Stimulated activated CD4-positive, alpha-beta T cell treated with anti-CD3 and anti-CD28 coated beads, Interleukin-15, amount 100 ng/mL, for 48 hours (primary cell): ENCODE measurements around the gene PDCD7.
"Not testable (repeated sequence)": the region's sequence is repeated elsewhere in the genome, so short reads cannot be mapped to it uniquely, and the experiment has no call there.

Source experiments
- DNase-seq, 2 donors: peaks; one replicate each; pipeline ENCODE4 v3.0.0-alpha.2; 2020; ENCODE audit warnings: low read depth in 2 of 2

Gene PDCD7

DNA sequence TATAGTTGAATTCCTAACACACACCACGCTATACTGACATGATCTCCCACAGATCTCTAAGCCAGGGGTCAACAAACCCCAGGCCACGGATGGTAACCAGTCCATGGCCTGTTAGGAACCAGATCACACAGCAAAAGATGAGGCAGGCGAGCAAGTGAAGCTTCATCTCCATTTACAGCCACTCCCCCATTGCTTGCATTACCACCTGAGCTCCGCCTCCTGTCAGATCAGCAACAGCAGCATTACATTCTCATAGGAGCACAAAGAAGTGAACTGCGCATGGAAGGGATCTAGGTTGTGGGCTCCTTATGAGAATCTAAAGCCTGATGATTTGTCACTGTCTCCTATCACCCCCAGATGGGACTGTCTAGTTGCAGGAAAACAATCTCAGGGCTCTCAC is 2.7 kb downstream of the PDCD7 start:
- DNase-seq = no peak

DNA sequence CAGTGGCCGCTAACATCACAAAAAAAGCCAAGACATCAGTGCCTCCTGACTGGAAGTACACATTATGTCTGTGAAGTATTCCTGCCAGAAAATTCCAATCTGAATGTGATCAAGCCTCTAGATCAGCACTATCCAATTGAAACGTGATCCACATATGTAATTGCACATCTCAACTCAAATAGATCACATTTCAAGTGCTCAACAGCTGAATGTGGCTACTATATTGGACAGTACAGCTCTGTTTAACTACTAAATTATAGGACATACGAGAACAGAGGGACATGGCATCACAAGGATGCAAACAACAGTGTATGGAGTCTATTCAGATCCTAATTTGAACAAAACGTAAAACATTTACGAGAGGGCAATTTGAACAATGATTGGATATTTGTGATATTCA is 18.1 kb downstream of the PDCD7 start:
- no peak for DNase-seq

DNA sequence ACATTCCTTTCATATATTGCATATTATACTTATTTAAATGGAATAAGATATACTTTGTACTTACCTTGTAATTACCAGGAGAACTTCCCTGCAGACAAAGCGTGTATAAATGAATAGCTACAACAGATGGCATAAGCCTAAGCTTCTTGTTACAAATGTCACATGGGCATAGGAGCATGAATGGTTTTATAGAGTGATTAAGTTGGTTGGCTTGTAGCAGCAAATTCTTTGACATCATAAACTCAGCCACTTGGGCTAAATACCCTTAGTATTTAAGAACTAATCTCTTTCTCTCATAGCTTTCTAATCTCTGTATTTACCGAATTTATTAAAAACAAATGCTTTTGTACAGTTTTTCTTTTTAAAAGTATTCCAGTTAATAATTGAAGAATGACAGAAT is 18.5 kb downstream of the PDCD7 start, which contains the start of gene UBAP1L:
TSS of gene UBAP1L (minus strand) at position 115 of the 400 bp plus-strand sequence. CDS start 8,985 bp downstream, outside the sequence.
- DNase-seq = no peak

DNA sequence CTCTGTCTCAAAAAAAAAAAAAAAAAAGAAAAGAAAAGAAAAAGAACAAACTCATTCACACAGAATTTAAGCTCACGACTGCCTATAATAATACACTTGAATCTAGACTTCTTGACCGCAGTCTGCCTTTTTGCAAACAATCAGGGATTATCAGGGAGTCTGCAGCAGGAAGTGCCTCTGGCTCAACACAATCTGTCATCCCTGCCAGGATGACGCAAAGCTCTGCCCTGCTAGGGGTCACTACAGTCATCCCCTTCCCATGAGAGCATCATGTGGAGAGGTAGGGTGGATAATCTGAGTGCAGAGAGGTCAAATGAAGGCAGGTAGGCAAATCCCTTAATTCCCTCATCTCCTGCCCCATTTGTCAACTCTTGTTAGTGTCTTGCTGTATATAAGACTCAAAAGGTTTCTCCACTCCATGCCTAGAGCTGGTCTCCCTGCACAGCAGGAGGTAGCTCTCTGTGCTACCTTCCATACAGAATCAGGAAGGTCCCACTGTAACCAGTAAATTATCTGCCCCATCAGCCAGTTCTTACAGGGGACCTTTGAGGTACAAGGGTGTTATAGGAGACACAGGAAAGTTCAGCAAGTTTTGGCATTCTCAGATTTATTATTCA is 22.8 kb downstream of the PDCD7 start:
- no peak for DNase-seq

DNA sequence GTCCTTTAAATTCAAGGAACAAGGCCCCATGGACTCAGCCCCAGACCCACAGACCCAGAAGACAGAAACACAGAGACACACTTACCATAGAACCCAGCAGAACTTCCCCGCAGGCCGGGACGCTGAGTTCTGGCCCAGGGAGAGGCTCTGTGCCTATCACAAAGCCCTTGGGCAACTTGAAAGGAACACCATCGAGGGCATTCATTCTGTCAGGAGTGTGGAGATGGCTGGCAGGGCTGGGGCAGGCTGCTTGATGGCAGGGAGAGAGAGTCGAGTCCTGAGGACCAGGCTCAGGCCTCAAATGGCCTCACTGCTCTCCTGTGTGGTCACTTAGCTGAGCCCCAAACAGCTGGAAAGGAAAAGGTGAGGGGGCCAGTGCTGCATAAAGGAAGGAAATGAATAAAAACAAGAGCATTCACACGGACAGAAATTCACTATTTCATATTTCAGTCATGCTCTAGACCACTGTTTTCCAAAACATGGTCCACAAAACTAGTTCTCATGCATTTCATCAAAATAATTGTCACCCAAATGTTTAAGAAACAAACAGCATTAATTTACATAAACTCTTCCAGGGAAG is 27.5 kb downstream of the PDCD7 start:
- DNase-seq = no peak

DNA sequence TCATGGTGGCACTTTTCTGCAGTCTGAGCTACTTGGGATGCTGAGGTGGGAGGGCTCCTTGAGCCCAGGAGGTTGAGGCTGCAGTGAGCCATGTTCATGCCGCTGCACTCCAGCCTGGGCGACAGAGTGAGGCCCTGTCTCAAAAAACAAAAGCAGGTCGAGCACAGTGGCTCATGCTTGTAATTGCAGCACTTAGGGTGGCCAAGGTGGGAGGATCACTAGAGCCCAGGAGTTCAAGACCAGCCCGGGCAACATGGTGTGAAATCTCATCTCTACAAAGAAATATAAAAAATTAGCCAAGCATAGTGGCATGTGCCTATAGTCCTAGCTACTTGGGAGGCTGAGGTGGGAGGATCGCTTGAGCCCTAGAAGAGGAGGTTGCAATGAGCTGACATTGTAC is 28.6 kb downstream of the PDCD7 start:
- no peak for DNase-seq

DNA sequence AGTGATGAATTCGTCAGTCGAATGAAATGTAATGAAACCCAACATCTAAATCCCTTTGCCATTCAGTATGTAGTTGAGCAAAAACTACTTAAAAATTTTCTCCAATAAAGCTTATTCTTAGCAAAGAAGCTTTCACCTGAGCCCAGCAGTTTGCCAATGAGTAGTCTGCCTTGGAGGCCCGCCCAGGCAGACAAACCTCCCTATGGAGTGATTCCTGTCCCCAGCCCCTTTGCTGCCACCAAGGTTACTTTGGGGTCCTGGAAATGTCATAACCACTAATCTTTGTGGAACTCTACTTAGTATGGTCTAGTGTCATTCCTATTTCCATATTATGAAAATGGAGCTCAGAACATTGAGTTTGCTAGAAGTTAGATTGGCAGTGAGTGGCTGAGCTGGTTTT is 30.7 kb downstream of the PDCD7 start:
- DNase-seq = no peak

DNA sequence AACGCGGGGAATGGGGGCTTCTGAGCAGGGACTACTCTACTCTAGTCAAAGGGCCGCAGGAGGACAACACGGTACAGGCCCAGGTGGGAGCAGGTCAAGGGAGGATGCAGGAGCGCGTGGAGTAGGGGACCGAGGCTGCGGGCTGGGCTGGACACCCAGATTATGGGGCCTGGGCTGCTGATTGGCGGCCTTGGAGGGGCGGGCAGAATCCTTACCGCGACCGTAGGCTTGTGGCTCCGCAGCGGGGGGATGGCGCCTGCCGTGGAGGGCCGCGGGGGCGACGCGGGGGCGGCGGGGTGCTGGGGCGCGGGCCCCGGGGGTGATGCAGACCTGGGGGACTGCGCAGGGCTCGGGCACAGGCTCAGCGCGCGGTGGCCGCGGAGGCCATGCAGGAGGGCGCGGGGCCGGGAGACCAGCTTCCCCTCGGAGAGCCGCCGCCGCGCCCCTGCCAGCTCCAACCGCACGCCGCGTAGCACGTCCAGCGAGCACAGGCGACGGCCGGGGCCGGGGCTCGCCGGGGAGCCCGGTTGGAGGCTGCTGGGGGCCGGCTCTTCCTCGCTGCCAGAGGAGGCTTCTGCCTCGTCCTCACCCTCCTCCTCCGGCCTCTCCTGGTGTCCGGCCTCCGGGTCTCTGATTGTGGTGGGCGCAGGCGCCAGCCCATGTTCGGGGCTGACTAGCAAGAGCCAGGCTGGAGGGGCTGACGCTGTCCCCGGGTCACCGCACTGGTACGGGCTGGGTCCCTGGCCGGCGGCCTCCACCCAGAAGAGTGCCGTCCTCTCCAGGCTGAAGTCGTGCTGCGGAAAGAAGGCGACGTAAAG is 31.5 kb downstream of the PDCD7 start:
- no peak for DNase-seq

DNA sequence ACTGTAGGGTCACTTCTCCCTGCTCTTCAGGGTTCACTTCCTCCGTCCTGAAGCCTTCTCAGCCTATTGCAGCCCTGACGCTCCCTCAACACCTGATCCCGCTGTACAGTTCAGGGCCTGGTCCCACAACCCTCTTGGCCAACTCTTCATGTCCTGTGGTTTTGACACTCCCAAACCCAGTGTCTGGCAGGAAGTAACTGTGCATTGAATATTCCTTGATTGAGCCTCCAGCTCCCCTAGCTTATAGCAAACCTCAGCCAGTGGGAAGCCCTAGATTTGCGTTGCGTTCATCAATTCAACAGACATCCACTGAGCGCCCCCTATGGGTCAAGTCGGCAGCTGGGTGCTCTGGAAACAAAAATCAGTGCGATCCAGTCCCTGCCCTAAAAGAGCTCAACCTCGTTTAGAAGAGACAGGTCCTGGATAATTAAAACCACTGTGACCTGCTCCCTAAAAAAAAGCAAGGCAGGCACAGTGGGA is 32.2 kb downstream of the PDCD7 start:
- DNase-seq = peak; percentile 22 to 50

DNA sequence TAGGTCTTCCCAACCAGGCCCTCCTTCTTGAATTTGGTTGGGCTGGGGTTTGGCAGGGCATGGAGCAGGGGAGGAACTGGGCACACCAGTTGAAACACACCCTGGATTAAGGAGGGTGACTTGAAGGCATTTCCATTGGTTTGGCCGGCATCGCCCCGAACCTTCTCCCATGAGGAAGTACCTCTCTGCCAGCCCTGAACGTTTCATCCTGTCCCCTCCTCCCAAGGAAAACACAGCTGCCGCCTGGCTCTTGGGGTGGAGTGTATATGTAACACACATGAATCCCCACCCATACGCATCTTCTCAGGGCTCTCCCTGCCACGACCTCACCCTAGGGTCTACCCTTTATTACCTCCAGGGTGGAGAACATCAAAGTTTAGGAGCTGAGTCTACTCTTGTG is 33.2 kb downstream of the PDCD7 start:
- DNase-seq = no peak

DNA sequence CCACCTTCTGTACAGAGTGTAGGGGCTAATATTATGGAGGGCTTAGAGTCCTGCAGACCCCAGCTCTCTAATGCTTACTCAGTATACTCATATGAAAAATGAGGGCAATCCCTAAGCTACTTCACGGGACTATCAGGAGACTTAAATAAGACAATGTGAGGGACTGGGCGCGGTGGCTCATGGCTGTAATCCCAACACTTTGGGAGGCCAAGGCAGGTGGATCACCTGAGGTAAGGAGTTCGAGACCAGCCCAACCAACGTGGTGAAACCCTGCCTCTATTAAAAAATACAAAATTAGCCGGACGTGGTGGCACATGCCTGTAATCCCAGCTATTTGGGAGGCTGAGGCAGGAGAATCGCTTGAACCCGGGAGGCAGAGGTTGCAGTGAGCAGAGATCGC is 33.8 kb downstream of the PDCD7 start:
- DNase-seq = not testable (repeated sequence)

DNA sequence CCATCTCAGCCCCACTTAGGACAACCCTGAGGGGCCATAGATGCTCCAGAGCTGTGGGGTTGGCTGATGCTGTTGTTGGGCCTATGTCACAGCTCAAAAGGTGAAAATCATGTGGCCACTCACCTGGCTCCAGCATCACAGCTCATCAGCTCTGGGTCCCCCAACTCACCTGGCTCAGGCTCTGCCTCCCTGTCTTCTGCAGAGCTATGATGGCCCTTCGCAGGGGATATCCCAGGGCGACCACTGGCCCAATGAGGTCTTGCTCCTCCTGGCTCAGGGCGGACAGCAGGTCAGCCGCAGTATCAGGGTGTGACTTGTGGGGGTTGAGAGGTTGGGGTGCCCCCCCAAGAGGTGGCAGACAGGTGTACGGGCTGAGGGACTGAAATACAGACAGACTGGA is 34.3 kb downstream of the PDCD7 start:
- DNase-seq = no peak

DNA sequence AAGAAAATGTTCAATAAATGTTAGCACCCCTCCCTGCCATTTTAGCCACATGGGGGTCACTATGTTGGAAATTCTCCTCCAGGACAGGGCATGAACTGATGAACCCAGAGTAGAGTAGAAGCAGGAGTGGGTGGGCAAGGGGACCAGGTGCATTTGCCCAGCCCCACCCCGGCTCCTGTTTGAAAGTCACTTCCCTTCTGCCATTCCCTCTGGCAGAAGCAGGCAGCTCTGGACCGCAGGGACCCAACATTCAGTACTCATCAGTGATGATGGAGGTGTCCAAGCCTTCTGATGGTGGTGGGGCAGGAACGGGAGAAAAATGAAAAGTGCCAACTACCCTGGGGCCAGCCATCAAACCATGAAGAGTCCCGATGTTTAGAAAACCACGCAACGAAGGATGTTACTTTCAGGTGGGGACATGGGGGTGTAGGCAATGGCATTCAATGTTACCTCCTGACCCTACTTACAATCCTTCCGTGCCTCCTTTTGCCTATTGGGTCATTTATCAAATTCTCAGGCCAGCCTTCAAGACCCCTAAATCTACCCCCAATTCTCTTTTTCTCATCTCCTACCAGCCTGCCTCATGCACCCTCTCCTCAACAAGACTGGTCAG is 35.9 kb downstream of the PDCD7 start:
- no peak for DNase-seq

DNA sequence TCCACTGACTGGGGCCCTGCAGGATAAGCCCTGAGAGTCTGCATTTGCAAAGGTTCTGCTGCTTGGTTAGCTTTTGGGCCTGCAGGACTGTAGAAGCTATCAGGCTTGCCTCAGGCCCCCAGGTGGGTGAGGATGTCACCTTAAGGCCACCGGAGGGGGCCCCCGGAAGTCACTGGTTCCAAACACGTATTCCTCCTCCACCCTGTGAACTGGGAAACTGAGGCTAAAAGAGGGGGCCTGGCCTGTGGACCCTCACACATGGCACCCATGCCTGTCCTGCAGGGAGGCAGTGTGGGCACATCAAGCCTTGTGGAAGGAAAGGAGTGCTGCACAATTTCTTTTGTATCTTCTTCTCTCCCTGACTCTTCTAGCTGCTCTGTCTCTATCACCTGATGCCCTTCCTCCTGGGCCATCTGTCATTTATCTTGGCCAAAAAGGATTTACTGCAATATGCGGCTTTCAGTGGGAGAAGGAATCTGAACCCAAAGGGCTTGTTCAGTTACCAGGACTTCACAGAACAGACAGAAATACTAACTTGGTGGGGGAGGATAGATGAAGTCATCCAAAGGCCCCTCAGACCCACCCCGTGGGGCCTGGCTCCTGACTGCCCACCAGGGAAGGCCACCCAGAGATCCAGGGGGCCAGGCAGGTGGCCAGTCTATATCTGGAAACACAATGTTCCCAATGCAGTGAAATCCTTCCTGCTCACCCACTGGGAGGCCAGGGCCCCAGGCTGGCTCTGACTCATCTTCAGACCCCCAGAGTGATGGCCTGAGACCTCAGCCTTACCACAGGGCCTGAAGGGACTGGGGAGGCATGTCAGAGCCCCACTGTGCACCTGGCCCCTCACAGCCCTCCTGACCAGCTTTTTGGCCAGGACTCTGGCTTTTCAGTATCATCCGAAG is 36.9 kb downstream of the PDCD7 start:
- no peak for DNase-seq

DNA sequence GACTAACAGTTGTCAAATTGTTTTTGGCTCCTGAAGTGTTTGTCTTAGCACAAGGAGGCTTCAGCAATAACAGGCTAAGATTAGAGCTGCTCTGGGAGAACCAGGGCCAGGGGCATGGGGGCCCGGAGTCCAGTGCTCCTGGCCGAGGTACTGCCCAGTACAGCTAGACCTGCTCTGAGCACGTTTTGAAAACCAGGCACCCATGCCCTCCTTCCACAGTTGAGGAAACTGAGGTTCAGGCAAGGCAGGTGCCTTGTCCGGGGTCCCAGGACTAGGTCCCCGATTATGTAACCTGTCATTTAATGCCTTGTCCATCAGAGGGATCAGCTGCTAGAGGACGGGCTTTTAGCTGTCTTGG is 37.9 kb downstream of the PDCD7 start:
- DNase-seq = no peak

DNA sequence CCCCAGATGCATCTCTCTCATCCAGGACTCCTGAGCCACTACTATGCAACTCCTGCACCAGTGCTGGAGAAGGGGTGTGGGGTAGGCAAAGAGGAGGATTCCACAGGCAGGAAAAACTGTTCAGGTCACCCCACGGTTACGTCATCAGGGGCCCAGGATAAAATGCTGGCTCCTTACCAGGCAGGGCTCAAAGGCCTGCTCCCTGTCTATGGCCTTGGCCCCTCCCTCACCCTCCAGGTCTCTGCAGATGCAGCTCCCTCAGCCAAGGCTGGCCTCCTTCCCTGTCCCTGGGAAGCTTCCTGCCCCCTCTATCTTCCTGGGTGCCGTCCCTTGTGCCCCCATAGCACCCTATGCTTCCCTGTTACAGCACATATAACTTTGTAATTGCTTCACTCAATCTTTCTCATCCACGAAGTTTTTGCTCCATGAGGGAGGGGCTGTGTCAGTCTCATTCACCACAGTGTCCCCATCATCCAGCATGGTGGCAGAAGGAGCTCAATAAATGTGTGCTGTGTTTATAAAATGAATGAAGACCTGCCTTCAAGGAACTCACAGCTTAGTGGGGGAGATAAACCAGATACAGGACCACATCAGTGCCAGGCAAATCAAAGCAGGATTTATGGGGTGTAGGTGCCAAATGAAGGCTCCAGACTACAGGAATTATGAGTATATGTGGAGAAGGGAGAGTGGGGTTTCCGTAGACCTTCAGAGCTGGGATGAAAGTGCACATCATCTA is 38.4 kb downstream of the PDCD7 start:
- DNase-seq = no peak

DNA sequence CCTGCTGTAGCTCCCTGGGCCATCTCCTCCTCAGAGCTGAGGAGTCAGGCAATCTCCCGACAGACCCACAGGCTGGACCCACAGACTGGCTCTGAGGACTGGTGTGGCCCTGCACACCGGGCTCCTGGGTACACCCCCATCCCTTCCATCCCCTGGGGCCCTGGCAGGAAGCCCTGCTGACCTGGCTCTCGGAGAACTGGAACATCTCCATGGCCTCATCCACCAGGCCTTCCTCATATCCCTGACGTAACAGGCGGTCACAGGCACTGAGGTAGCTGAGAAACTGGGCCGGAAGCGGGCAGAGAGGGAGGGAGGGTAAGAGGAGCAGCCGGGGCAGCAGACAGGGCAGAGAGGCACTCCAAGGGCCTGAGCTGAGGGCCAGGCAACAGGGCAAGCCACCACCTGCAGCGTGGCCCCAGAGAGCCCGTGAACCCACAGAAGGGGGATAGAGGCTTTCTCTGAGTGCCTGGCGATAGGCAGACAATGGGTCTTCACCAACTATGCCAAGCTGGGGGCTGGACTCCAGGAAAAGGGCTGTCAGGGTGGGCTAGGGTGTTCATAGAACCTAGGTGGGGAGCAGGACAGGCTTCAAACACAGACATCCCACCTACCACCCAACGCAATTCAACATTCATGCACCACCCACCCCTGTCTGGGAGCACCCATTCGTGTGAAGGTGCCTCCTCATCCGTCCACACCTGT is 39.2 kb downstream of the PDCD7 start:
- no peak for DNase-seq

DNA sequence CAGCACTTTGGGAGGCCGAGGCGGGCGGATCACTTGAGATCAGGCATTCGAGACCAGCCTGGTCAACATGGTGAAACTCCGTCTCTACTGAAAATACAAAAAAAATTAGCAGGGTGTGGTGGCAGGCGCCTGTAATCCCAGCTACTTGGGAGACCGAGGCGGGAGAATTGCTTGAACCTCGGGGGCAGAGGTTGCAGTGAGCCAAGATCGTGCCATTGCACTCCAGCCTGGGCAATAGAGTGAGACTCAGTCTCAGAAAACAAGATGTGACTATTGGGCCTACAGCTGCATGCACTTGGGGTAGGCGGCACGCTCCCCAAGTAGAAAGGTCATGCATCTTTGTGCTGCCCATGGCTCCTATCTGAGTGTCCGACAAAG is 39.8 kb downstream of the PDCD7 start:
- DNase-seq = not testable (repeated sequence)

DNA sequence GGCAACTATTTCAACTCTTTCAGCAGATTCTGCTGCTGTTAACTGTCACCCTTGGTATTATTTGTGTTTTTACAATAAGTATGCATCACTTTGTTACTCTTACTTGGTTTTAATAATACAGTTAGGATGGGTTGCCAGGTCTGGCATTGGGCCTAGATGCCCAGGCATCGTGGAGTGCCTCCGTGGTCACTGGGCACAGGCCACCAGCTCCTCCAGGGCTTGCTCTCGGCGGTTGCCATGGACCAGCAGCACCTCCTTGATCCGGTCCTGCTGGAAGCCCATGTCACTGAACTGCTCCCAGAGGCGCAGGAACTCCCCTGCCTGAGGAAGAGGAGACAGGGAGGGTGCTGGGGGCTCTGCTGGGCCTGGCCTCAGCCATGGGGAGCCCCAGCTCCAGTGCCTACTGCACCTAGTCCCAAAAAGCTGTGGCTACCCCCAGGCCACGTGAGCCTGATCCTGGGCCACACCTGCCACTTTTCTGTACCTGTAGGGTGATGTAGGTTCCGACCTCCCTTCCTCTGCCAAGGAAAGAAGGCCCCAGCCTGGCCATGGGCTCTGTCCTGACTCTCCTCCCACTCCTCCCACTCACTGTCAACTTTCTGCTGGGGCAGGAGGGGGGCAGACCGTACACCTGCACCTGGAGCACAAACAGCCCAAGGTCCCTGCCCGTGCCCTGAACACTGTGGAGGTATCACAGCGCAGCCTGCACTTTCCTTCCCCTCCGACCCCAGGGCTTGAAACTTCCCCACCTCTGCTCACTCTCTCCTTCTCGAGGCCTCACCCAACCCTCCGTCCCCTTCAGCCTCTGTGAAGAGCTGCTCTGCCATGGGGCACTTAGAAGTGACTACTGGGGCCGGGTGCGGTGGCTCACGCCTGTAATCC is 40.5 kb downstream of the PDCD7 start:
- no peak for DNase-seq
